Heart right ventricle (tissue), 16 donors: ENCODE measurements around the gene TUBAL3. TPM values are rescaled to one million over a fixed set of nuclear protein-coding genes. Genes with fewer than 3 reads are reported as not detected.
"Not testable (repeated sequence)": the region's sequence is repeated elsewhere in the genome, so short reads cannot be mapped to it uniquely, and the experiment has no call there.

Experiments
- ATAC-seq, 8 donors: fragments of 200-7000 bp; cut with Tn5 transposase; one replicate each; pipeline ENCODE4 v1.9.1; 2020; ENCODE audit warnings: mild to moderate bottlenecking in 8 of 8, moderate library complexity in 8 of 8, moderate number of reproducible peaks in 1 of 8
- DNase-seq, 2 donors: peaks; one replicate each; pipeline ENCODE4 v3.0.0-alpha.2; 2020
- H3K27ac ChIP-seq, 10 donors: fragments of 200-600 bp; sonication (generic) in 2 of 10; one replicate each; pipeline versions ENCODE4 v1.5.0 to v1.8.0; 2020 to 2022; ENCODE audit warnings: mild to moderate bottlenecking in 3 of 10
- H3K27me3 ChIP-seq, 7 donors: fragments of 200-600 bp; one replicate each; pipeline ENCODE4 v1.8.0; 2021 to 2022; ENCODE audit warnings: mild to moderate bottlenecking in 2 of 7
- H3K36me3 ChIP-seq, 9 donors: fragments of 200-600 bp; sonication (generic) in 1 of 9; one replicate each; pipeline versions ENCODE4 v1.5.0 to v1.8.0; 2020 to 2022; ENCODE audit warnings: mild to moderate bottlenecking in 2 of 9
- H3K4me1 ChIP-seq, 9 donors: fragments of 200-600 bp; sonication (generic) in 1 of 9; one replicate each; pipeline versions ENCODE4 v1.5.0 to v1.8.0; 2020 to 2022; ENCODE audit warnings: mild to moderate bottlenecking in 4 of 9
- H3K4me3 ChIP-seq, 10 donors: fragments of 200-600 bp; sonication (generic) in 2 of 10; one replicate each; pipeline versions ENCODE4 v1.5.0 to v1.8.0; 2020 to 2022; ENCODE audit warnings: mild to moderate bottlenecking in 7 of 10, moderate library complexity in 2 of 10
- H3K9me3 ChIP-seq, 11 donors: fragments of 200-600 bp in 10 of 11; sonication (generic) in 2 of 11; one replicate each; pipeline versions ENCODE4 v1.5.0 to v1.8.0; 2013 to 2022; ENCODE audit warnings: mild to moderate bottlenecking in 2 of 11, control low read depth in 1 of 11, moderate library complexity in 1 of 11
- WGBS, 2 donors: extraction: QIAGEN DNeasy Blood & Tissue Kit; methylation state at CpG; one replicate each; pipeline ENCODE4 v1.1.7; 2013; ENCODE audit warnings: inconsistent platforms in 1 of 2; 5-methylcytosine and 5-hydroxymethylcytosine counted together
- intact Hi-C, 10 donors: fragments of 100-400 bp; cut with DNase I; formaldehyde crosslinking; loops; one replicate each; pipeline versions ENCODE4 v1.11.1 to v1.14.2; 2022
- polyA plus RNA-seq, 2 donors: library from polyadenylated mRNA; stranded (reverse); fragments of 200-250 nt; gene quantifications; one replicate each; pipeline ENCODE4 v1.2.3, GENCODE V29; 2013
- total RNA-seq, 10 donors: library from RNA; stranded (reverse); fragmentation: NEBNext Ultra II Directional in 3 of 10; extraction: Animal tissue kit (Norgen Biotek cat#: 25700) in 3 of 10; gene quantifications; one replicate each; pipeline versions ENCODE4 v1.2.1 to v1.2.4, GENCODE V29; 2021 to 2023
- TF ChIP-seq, protein P1 (sequence below), 9 donors: fragments of 200-600 bp; sonication (generic) in 2 of 9; IDR thresholded peaks; one replicate each; pipeline versions ENCODE4 v1.5.0 to v1.8.0; 2021 to 2022; ENCODE audit warnings: antibody characterized with exemption in 9 of 9, mild to moderate bottlenecking in 5 of 9, moderate library complexity in 1 of 9
- donor health status: Arrhythmogenic right ventricular cardiomyopathy.
- donor health status: ischemic (EF 13 %, LVEDD 7.1; RV severe dilation, severe dysfunction).
- donor health status: healthy with polysubstance abuse.
- donor health status: DM: no; HTN: yes; CAD: no.
- donor health status: DM: no; HTN: no; CAD: no.
- donor health status: ischemic (EF 25% LVEDD 6.9; RV normal size, moderate dysfunction).
- donor health status: ischemic (EF 25% LVEDD 5.7; RV mildly dilated, moderate dysfunction).
- donor health status: healthy.
- donor health status: DM: yes; HTN: yes; CAD: no.
- donor health status: Ischemic cardiomyopathy.
- donor health status: ischemic (EF 35%, LVEDD 5.7; RV mildly dilated, moderate dysfunction).
- donor health status: nonischemic (EF 11% LVEDD 7.7; RV severe dilation, severe dysfunction).
- donor health status: DM: yes; HTN: yes; CAD: no.
- donor health status: PGD.
- donor health status: ischemic (EF 29% LVEDD 5.4; RV normal size, mild dysfunction).
- donor health status: nonischemic (EF 23%, LVEDD 6.1; RV moderate dilation, normal function).

TUBAL3 gene
- total and polyA plus RNA-seq, 12 donors = 0.14 to 0.72 (median 0.20) TPM; not detected in 3

DNA sequence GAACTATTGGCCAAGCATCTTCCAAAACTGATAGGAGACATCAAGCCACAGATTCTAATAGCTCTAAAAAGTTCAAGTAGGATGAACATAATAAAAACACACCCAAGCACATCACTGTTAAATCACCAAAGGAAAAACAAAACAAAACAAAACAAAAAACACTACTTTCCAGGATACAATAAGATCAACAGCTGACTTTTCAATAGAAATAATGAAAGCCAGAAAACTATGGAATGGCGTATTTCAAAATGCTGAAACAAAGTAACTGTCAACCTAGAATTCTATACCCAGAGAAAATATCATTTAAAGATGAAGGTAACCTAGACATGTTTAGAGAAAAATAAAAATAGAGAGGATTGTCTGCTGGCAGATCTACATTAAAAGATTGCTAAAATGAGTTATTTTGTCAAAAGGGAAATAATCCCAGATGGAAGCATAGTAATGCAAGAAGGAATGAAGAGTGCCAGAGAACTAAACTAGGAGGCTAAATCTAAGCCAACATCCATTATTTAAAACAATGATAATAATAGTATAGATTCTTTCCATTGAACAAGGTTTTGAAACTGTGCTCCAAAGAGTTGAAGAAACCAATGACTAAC is 13.9 kb downstream of the TUBAL3 start:
- ATAC-seq = no peak
- intact Hi-C loops = loop anchor here in 1 of 10 donors (5.0 kb wide), 1 partner anchor 543 kb away; no protein-coding TSS in a partner anchor

DNA sequence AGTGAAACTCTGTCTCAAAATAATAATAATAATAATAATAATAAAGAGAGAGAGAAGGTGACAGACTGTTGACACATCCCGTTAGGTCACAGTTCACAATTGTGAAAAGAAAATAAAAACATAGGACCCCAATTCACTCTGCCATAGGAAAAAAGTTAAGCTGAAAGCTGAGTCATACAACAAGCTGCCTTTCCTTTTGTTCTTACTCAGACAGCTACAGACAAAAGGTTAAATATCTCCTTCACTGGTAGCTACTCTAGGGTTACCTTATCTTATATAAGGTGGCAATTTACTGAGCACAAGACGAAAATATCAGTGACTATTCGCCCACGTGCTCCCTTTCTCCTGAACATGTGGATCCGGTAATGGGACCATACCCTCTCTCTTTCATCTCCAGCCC is 17.5 kb downstream of the TUBAL3 start:
- Histone ChIP-seq H3K9me3 (peaks cover 0 to 38% (median 22%) of the 10 kb centered on the region in 11 donors), H3K27me3 (no peaks in the 10 kb centered on the region), H3K4me3 (no peak overlapping the region), H3K4me1 (peaks cover 0 to 4% (median 0%) of the 10 kb centered on the region in 9 donors), H3K27ac (no peak overlapping the region), H3K36me3 (no peaks in the 10 kb centered on the region)
- intact Hi-C loops = loop anchor here in 7 of 10 donors (5.0 to 10.0 kb wide), 7 partner anchors 92 to 572 kb away; partner anchors contain the start of gene AKR1C3 (in 1 of the 7)
- 88 to 92% methylated on average over 5 of the region's 5 CpGs for WGBS, 2 donors
- ATAC-seq = no peak
- TF ChIP-seq, protein P1, sequence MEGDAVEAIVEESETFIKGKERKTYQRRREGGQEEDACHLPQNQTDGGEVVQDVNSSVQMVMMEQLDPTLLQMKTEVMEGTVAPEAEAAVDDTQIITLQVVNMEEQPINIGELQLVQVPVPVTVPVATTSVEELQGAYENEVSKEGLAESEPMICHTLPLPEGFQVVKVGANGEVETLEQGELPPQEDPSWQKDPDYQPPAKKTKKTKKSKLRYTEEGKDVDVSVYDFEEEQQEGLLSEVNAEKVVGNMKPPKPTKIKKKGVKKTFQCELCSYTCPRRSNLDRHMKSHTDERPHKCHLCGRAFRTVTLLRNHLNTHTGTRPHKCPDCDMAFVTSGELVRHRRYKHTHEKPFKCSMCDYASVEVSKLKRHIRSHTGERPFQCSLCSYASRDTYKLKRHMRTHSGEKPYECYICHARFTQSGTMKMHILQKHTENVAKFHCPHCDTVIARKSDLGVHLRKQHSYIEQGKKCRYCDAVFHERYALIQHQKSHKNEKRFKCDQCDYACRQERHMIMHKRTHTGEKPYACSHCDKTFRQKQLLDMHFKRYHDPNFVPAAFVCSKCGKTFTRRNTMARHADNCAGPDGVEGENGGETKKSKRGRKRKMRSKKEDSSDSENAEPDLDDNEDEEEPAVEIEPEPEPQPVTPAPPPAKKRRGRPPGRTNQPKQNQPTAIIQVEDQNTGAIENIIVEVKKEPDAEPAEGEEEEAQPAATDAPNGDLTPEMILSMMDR (IDR thresholded peaks at IDR 0.05) = no peak
- no peak for DNase-seq

More for the DNA sequence above, 13.9 kb downstream of the TUBAL3 start:
- WGBS, 2 donors = 93% methylated on average over 1 of the region's 1 CpG
- H3K27ac ChIP-seq = no peak overlapping the region
- no peaks in the 10 kb centered on the region for H3K4me1 ChIP-seq
- no peak for DNase-seq
- H3K4me3 ChIP-seq = no peak overlapping the region
- peaks cover 0 to 44% (median 22%) of the 10 kb centered on the region in 11 donors for H3K9me3 ChIP-seq
- no peaks in the 10 kb centered on the region for H3K36me3 ChIP-seq
- TF ChIP-seq, protein P1 (IDR thresholded peaks at IDR 0.05) = no peak
- H3K27me3 ChIP-seq = no peaks in the 10 kb centered on the region

DNA sequence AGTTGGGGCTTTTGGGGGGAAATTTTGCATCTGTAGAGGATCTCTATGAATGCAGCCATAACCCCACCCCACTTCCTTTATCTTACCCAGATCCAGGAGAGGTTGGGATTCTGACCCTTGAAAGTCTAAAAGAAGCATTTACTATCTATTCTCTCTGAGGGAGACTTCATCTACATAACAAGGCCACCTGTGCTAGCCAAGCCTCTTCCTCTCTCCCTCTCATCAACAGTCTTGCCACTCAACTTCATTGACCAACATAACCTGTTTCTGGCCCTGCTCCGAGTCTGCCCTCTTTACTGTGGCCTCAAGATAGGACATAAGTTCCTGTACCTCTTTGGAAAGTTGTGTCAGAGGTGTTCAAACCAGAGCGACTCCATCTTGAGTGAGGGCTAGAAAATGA is 19.4 kb downstream of the TUBAL3 start:
- TF ChIP-seq, protein P1 (IDR thresholded peaks at IDR 0.05) = no peak
- Histone ChIP-seq H3K4me1 (peaks cover 0 to 4% (median 0%) of the 10 kb centered on the region in 9 donors), H3K4me3 (no peak overlapping the region), H3K27ac (no peak overlapping the region), H3K36me3 (no peaks in the 10 kb centered on the region), H3K9me3 (peaks cover 0 to 18% (median 7%) of the 10 kb centered on the region in 11 donors), H3K27me3 (no peaks in the 10 kb centered on the region)
- WGBS, 2 donors = 92 to 94% methylated on average over 2 of the region's 2 CpGs
- intact Hi-C loops = loop anchor here in 7 of 10 donors (5.0 to 10.0 kb wide), 7 partner anchors 90 to 570 kb away; partner anchors contain the start of gene AKR1C3 (in 1 of the 7)
- DNase-seq (no peak), ATAC-seq (no peak)

DNA sequence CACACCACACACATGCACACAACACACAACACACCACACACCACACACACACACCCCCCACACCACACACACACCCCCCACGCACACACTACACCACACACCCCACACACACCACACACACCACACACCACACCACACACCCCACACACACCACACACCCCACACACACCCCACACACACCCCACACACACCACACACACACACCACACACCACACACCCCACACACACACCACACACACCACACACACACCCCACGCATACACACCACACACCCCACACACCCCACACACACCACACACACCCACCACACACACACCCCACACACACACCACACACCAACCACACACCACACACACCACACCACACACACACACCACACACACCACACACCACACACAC is 23.4 kb downstream of the TUBAL3 start:
- Histone ChIP-seq H3K36me3 (no peaks in the 10 kb centered on the region), H3K4me1 (peaks cover 0 to 4% (median 0%) of the 10 kb centered on the region in 9 donors), H3K4me3 (no peak overlapping the region), H3K9me3 (no peaks in the 10 kb centered on the region), H3K27me3 (peaks cover 0 to 3% (median 0%) of the 10 kb centered on the region in 7 donors), H3K27ac (no peak overlapping the region)
- ATAC-seq = no peak
- no peak for DNase-seq
- 93 to 100% methylated on average over 2 of the region's 2 CpGs for WGBS, 2 donors
- intact Hi-C loops = loop anchor here in 6 of 10 donors (5.0 to 10.0 kb wide), 7 partner anchors 86 to 566 kb away; partner anchors contain the start of gene AKR1C3 (in 1 of the 6)
- TF ChIP-seq, protein P1 (IDR thresholded peaks at IDR 0.05) = no peak

DNA sequence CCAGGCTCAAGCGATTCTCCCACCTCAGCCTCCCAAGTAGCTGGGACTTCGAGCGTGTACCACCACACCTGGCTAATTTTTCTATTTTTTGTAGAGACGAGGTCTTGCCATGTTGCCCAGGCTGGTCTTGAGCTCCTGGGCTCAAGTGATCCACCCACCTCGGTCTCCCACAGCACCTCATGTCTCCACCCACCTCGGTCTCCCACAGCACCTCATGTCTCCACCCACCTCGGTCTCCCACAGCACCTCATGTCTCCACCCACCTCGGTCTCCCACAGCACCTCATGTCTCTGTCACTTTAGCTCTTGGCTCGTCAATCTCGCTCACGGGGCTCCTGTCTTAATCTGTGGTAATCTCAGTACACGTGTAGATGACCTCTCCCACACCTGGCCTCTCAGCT is 24.2 kb downstream of the TUBAL3 start:
- 91% methylated on average over 12 of the region's 12 CpGs for WGBS, 2 donors
- H3K27ac ChIP-seq, H3K27me3 ChIP-seq, ATAC-seq, H3K36me3 ChIP-seq, H3K4me1 ChIP-seq, H3K9me3 ChIP-seq, H3K4me3 ChIP-seq, DNase-seq: not testable (repeated sequence)
- intact Hi-C loops = loop anchor here in 6 of 10 donors (5.0 to 10.0 kb wide), 7 partner anchors 86 to 566 kb away; partner anchors contain the start of gene AKR1C3 (in 1 of the 6)

DNA sequence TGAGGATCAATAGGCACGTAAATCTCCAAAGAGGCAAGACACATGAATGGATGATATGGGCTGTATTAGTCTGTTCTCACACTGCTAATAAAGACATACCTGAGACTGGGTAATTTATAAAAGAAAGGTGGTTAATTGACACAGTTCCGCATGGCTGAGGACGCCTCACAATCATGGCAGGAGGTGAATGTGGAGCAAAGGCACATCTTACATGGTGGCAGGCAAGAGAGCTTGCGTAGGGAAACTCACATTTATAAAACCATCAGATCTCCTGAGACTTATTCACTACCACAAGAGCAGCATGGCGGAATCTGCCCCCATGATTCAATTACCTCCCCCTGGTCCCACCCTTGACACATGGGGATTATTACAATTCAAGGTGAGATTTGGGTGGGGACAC is 25.4 kb downstream of the TUBAL3 start:
- not testable (repeated sequence) for H3K27me3 ChIP-seq, H3K4me3 ChIP-seq, H3K36me3 ChIP-seq, H3K9me3 ChIP-seq, DNase-seq, H3K27ac ChIP-seq, ATAC-seq, H3K4me1 ChIP-seq
- intact Hi-C loops = loop anchor here in 1 of 10 donors (5.0 kb wide), 1 partner anchor 527 kb away; no protein-coding TSS in a partner anchor
- WGBS, 2 donors = 95 to 97% methylated on average over 5 of the region's 5 CpGs
